Activated CD4-positive, alpha-beta T cell treated with anti-CD3 and anti-CD28 coated beads for 4 hours (primary cell): ENCODE data around the gene SIM2.

Source experiments
- DNase-seq, 2 donors: peaks; one replicate each; pipeline ENCODE4 v3.0.0-alpha.2; 2020

SIM2 gene

GRCh38 chr21:36717976-36718375 lies 19.1 kb downstream of the SIM2 start:
- no peak for DNase-seq

DNA sequence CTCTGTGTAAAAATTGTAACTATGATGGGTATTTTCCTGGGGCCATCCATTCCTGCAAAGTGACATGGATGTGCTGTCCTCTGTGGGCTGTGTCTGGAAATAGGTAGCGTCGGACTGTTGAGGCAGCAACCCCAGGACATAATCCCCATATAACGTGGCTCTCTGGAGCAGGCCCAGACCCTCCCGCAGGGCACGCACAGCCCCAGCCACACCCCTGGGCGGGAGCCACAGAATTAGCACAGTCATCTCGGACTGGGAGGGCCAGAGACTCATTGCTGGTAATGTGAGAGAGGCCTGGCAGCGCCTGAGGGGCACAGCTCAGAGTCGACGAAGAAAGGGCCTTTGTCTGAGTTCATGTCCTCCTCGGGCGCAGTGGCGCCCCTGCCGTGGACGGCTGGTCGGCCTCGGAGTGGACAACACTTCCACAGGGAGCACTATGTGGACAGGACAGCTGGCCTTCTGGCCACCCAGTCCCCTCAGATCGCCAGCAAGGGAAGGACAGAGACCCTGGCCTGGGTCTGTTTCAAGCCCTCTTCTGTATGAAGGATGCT lies 20.1 kb downstream of the SIM2 start:
- no peak for DNase-seq

DNA sequence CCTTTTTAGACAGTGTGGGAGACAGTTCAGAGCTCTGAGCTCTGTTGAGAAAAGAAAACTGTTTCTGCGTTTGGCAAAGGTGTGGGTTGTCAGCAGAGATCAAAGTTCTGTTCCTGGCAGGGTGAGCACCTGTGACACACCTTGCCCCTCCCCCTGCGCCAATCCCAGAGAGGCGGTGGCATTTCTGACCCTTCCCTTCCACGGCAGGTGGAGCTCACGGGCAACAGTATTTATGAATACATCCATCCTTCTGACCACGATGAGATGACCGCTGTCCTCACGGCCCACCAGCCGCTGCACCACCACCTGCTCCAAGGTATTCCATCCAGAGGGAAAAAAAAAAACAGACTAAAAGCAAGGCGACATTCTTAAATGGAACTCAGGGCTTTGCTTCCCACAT lies 20.7 kb downstream of the SIM2 start:
- DNase-seq, result no peak

- DNase-seq, result no peak
Observed at GRCh38 chr21:36721817-36722216, 22.9 kb downstream of the SIM2 start.

- DNase-seq, result no peak
Observed at GRCh38 chr21:36722370-36723368, 23.8 kb downstream of the SIM2 start.

- no peak for DNase-seq
Observed at GRCh38 chr21:36723371-36723881, 24.5 kb downstream of the SIM2 start.

DNA sequence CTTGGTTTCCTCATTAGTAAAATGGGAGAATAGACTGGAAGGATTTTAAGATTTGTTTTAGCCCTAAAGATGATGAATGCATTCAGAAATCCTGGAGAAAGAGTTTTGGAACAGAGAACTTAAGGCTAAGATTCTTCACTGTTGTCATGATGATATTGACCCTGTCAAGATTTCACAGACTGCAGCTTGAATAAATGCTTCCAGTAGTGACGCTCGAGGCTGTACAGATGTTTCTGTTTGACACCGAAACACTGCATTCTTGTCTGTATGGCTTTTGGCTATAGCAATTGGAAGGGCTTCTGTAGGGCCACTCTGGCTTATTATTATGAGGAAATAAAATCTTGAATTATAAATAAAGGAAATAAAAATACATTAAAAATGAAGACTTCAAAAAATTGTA lies 25.7 kb downstream of the SIM2 start:
- DNase-seq, result no peak

- DNase-seq, result no peak
Observed at GRCh38 chr21:36725793-36726386, 27.0 kb downstream of the SIM2 start.

DNA sequence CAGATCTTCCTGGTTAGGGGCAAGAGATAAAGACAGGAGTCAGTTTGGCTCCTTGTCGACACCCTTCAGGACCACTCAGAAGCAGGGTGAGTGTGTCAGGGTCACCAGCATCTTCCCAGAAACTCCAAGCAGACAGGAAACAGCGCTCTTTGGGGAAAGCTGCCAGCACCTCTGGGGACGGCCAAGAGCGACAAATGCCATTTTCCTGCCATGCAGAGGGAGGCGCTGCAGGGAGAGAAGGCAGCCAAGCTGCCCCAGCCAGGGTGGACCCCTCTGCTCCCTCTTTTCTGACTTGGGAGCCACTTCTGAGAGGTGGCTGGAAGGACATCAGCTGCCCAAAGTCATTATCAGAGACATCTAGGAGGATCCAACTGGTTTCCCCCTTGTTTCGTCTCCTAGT lies 29.0 kb downstream of the SIM2 start:
- no peak for DNase-seq

DNA sequence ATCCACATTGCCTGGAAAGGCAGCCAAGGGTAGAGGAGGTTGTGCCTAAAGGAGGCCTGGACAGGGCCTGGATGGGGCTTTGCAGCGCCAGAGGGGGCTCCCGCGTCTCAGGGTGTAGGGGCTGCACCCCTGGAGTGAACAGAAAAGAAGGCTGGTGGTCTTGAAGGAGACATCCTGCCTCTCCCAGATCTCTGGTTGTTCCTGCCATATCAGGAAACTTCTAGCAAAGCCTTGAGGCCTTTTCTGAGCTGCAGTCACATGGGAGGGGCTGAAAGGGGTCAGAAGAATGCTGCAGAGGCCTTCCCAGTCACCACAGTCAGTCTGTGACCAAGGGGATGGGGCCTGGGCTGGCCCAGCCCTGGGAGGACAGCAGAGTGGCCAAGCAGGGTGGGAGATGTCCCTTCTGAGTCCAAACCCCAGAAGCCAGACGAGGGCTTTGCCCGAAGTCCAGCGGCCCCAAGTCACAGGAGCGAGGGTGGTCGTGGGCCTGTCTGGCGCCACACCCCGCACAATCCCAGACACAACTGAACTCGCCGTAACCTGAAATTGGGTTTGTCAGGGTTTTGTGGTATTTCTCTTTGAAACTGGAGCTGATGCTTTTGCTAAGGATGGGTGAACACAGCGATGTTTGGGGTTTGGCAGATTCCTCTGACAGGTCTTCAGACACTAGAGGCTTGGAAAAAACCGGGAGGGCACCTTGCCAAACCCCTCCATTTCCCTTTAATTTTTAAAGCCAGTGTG lies 29.6 kb downstream of the SIM2 start:
- no peak for DNase-seq

GRCh38 chr21:36729310-36729970 lies 30.5 kb downstream of the SIM2 start:
- DNase-seq, result no peak

- no peak for DNase-seq
Observed at GRCh38 chr21:36730291-36731281, 31.7 kb downstream of the SIM2 start.

DNA sequence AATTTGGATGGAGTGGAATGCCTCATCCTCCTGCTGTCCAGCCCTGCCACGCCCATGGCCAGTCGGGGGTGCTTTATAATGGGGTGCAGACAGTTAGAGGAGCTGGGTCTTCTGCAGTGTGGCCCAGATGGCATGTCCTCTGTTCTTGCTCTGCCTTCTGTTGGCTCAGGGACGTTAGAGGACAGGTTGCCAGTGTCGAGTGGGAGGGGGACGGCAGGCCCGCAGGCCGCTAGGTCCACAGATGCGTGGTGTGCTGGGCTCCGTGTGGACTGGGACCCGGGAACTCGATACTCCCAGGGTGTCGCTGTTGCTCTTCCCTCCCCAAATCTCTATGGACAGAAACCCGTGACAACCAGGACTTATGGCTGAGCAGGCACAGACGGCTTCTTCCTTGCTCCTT lies 33.3 kb downstream of the SIM2 start:
- no peak for DNase-seq

GRCh38 chr21:36732761-36733160 lies 33.8 kb downstream of the SIM2 start:
- no peak for DNase-seq

GRCh38 chr21:36733857-36734256 lies 34.9 kb downstream of the SIM2 start:
- no peak for DNase-seq

DNA sequence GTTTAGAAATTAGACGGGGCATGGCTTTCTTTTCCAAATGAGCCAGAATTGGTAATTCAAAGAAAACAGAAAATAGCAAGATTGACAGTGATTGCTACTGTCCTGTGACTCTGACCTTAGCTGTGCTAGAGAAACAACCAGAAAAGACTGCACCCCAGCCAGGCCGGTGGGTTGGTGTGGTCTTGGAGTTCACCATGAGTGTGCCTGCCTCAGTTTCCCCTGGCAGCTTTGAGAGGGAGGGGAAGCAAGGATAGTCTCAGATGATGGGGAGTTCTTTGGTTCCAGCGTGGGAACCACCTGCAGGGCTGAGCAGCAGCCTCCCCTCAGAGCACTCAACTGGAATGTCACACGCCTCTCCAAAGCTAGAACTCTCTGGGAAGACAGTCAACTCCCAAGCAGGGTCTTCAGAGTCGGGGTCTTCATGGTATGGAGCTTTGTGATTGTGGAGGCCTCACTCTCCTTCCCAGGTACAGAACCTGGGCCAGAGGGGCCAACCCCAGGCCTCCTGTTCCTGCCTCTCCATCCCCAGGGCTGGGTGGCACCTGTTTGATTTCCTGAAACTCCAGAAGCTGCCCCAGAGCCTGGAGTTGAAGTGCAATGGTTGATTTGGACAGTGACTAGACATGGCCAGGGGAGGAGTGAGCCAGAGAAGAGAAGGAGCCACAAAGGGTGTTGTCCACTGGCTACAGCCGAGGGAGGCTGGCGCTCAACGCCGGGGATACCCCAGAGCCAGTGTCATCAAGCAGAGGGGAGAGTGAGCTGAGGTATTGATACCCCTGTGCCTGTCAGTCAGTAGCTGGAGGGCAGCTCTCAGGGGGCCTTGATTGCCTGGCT lies 35.7 kb downstream of the SIM2 start:
- no peak for DNase-seq

DNA sequence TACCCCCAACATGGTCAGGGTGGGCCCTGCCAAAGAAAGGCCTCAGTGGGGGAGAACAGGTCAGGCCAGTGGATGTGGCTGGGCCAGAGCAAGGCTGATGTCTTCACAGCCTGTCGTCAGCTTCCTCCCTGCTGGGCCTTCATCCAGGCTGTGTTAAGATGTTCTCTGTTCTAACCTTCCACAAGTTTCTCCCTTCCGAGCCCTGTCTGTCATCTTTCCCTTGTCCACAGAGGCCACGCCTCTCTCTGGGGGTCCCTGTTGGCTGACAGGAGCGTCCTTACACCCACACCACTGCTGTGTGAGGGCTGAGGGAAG lies 36.2 kb downstream of the SIM2 start:
- DNase-seq, result no peak

- no peak for DNase-seq
Observed at GRCh38 chr21:36735724-36736320, 36.9 kb downstream of the SIM2 start.

- no peak for DNase-seq
Observed at GRCh38 chr21:36738489-36739126, 39.7 kb downstream of the SIM2 start.

- no peak for DNase-seq
Observed at GRCh38 chr21:36741506-36741905, 42.6 kb downstream of the SIM2 start.
